IPS DF 6.9 (cell line): ENCODE data around the gene GPR68.

Experiments
- DNase-seq: peaks from one replicate; pipeline ENCODE4 v3.0.0-alpha.2; 2013; ENCODE audit warnings: low read depth, low spot score
- H3K27ac ChIP-seq: one replicate; pipeline ENCODE4 v1.5.1; 2013; ENCODE audit warnings: low read length, control low read depth
- H3K27me3 ChIP-seq: 2 replicates; pipeline ENCODE4 v1.6.1; 2013; ENCODE audit warnings: mild to moderate bottlenecking, low read length; ENCODE audit not compliant: control insufficient read depth, insufficient read depth
- H3K36me3 ChIP-seq: 2 replicates; pipeline ENCODE4 v1.6.1; 2013; ENCODE audit warnings: low read length; ENCODE audit not compliant: control insufficient read depth, insufficient read depth
- H3K4me1 ChIP-seq: 2 replicates; pipeline ENCODE4 v1.6.1; 2013; ENCODE audit warnings: low read length; ENCODE audit not compliant: control insufficient read depth, insufficient read depth
- H3K4me3 ChIP-seq: 2 replicates; pipeline ENCODE4 v1.5.1; 2013; ENCODE audit warnings: mild to moderate bottlenecking, low read length
- H3K9me3 ChIP-seq: 2 replicates; pipeline ENCODE4 v1.6.1; 2013; ENCODE audit warnings: low read length, inconsistent platforms; ENCODE audit not compliant: control insufficient read depth, insufficient read depth
- WGBS: extraction: QIAGEN DNeasy Blood & Tissue Kit; methylation state at CpG from one replicate; pipeline ENCODE4 v1.1.7; 2013; ENCODE audit warnings: mixed read lengths, missing lambda C conversion rate; ENCODE audit not compliant: insufficient read length, insufficient coverage; 5-methylcytosine and 5-hydroxymethylcytosine counted together

GPR68 gene

DNA sequence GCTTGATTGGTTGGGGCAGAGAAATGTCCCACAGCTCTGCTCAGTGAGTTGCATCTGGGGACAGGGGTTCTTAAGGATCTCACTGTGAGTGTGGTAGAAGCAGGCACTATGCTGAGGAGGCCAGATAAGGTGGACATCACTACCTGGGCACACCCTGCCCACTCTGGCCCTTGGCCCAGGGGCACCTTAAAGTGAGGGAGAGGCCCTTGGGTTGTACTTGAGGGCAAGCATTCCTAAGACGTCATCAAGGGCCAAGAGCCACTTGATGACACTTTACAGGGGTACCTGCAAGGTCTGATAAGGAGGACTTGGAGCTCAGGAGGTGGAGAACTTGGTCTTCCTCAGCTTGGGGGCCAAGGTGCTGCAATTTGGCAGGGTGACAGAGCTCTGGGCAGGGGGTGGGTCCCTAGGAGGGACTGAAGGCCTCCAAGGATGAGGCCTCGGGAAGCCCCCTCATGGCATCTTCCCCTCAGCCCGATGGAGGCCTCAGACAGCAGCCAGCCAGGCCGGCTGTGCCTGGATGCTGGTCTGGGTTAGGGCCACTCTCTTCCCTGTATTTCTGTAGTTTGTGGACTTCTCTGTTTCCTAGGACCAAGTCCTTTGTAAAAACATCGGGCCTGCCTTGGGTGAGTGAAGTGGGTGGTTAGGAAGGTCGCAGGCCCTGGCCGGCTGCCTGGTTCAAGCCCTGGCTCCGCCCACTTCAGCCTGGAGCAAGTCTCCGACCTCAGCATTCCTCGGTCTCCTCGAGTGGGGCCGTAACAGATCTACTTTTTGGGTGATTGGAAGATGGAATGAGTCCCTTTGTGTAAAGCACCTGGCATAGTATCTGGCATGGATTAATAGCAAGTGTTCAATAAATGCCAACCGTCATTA is 24.8 kb downstream of the GPR68 start:
- Histone ChIP-seq H3K36me3 (no peaks in the 10 kb centered on the region; the same call in 1 of the 2 replicates), H3K4me1 (0 out of 2 replicates have a peak, but pooled peaks cover 3% of the 10 kb centered on the region), H3K4me3 (no peak overlapping the region), H3K9me3 (no peaks in the 10 kb centered on the region), H3K27ac (no peak overlapping the region), H3K27me3 (no peaks in the 10 kb centered on the region)
- WGBS = no CpG with 5 or more reads among the region's 13 CpGs
- DNase-seq = no peak

DNA sequence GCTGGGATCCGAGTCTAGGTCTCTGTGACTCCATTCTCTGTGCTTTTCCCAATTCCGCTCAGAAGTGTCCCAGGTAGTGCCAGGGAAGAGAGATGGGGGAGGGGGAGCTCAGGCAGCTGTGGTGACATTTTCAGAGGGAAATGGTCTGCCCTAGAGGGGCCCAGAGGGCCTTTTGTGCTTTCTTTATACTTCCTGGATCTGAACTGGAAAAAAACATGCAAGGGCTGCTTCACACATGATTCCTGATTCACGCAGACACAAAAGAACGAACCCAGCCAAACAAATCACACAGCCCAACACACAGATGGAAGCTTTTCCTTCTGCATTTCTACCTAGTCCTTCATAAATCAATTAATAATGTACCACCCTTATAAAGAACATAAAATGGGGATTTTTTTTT is 26.5 kb downstream of the GPR68 start:
- no peaks in the 10 kb centered on the region for H3K27me3 ChIP-seq
- H3K4me3 ChIP-seq = no peak overlapping the region
- WGBS = no CpG with 5 or more reads among the region's 4 CpGs
- no peaks in the 10 kb centered on the region; the same call in 1 of the 2 replicates for H3K36me3 ChIP-seq
- no peaks in the 10 kb centered on the region for H3K9me3 ChIP-seq
- H3K27ac ChIP-seq = no peak overlapping the region
- 0 out of 2 replicates have a peak, but pooled peaks cover 3% of the 10 kb centered on the region for H3K4me1 ChIP-seq
- DNase-seq = no peak

DNA sequence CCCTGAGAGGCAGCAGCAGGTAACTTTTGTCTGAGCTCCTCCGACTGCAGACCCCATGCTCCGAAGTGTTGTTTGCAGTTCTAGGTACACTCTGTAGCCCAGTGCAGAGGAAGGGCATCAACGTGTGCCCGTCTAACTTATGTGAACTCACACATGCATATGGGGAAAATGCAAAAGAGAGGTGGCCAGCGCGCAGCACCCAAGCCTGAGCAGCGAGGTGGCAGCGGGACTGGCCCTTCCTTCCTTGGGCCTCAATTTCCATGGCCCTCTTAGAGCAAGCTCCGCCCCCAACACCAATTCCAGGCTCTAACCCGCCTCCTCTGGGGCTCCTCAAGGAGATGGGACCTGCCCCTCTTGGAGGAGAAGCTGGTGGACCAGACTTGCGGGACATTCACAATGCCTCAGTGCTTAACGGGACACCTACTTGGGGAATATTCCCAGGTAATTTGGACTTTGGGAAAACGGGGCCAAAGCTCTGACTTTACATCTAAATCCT is 27.7 kb downstream of the GPR68 start:
- Histone ChIP-seq H3K27ac (no peak overlapping the region), H3K27me3 (no peaks in the 10 kb centered on the region), H3K4me3 (no peak overlapping the region), H3K4me1 (0 out of 2 replicates have a peak, but pooled peaks cover under 1% of the 10 kb centered on the region), H3K36me3 (no peaks in the 10 kb centered on the region; the same call in 1 of the 2 replicates), H3K9me3 (no peaks in the 10 kb centered on the region)
- no peak for DNase-seq
- no CpG with 5 or more reads among the region's 13 CpGs for WGBS

DNA sequence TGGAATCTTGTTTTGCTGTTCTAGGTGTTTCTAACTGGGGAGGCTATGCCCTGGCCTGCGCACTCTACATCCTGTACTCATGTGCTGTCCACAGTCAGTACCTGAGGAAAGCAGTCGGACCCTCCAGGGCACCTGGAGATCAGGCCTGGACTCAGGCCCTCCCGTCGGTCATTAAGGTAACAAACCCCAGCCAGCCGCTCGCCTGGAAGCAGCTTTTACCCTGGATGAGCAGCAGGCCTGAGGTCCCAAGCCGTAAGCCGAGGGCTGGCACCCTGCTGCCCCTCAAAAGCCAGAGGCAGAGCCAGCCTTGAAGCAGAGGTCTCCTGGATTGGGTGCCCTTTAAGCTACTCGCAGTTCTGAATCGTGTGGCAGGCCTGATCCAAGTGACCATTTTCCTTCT is 29.1 kb downstream of the GPR68 start:
- no peak overlapping the region for H3K4me3 ChIP-seq
- no CpG with 5 or more reads among the region's 10 CpGs for WGBS
- H3K36me3 ChIP-seq = no peaks in the 10 kb centered on the region; the same call in 1 of the 2 replicates
- H3K27ac ChIP-seq = no peak overlapping the region
- H3K9me3 ChIP-seq = no peaks in the 10 kb centered on the region
- no peaks in the 10 kb centered on the region for H3K4me1 ChIP-seq
- DNase-seq = no peak
- no peaks in the 10 kb centered on the region for H3K27me3 ChIP-seq

DNA sequence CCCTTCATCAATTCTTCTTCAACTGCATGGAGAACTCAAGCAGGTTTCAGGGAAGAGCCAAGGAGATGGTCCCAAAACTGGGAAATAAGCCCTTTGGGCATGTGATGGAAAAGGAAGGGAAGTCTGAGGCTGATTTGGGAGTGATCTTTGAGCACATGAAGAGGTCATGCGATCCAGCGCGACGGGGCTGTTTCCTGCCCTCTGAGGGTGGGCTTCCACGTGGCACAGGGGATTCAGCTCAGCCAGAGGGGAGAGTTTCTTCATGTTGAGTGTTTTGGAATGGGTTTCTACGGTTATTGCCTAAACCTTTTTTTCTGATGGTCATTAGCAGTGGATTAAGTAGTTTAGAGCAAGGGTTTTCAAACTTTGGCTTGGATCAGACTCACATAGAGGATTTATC is 30.2 kb downstream of the GPR68 start:
- no peaks in the 10 kb centered on the region for H3K4me1 ChIP-seq
- H3K36me3 ChIP-seq = no peaks in the 10 kb centered on the region; the same call in 1 of the 2 replicates
- no peak overlapping the region for H3K4me3 ChIP-seq
- DNase-seq = no peak
- no peak overlapping the region for H3K27ac ChIP-seq
- no CpG with 5 or more reads among the region's 6 CpGs for WGBS
- H3K27me3 ChIP-seq = no peaks in the 10 kb centered on the region
- H3K9me3 ChIP-seq = no peaks in the 10 kb centered on the region

DNA sequence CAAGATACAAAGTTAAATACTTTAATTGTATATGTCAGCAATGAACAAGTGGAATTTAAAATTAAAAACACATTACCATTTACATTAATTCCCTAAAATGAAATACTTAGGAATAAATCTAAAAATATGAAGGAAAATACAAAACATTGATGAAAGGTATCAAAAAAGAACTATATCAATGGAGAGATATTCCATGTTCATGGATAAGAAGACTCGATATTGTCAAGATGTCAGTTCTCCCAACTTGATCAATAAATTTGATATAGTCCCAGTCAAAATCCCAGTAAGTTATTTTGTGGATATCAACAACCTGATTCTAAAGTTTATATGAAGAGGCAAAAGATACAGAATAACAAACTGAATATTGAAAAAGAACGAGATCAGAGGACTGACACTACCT is 33.5 kb downstream of the GPR68 start:
- WGBS = no CpG with 5 or more reads among the region's 2 CpGs
- H3K4me3 ChIP-seq = no peak overlapping the region

DNA sequence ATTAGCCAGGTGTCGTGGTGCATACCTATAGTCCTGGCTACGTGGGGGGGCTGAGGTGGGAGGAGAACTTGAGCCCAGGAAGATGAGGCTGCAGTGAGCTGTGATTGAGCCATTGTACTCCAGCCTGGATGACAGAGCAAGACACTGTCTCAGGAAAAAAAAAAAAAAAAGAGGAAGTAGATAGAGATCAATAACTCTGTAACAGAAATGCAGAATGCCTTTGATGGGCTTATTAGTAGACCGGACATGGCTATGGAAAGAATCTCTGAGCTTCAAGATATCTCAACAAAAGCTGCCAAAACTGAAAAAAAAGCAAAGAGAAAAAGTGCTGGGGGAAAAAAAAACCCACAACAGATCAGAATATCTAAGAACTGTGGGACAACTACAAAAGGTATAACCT is 37.5 kb downstream of the GPR68 start:
- DNase-seq = no peak
- H3K4me3 ChIP-seq = no peak overlapping the region
- no peaks in the 10 kb centered on the region for H3K9me3 ChIP-seq
- no peak overlapping the region for H3K27ac ChIP-seq
- H3K4me1 ChIP-seq = no peaks in the 10 kb centered on the region; the same call in 1 of the 2 replicates
- no CpG with 5 or more reads among the region's 3 CpGs for WGBS
- H3K27me3 ChIP-seq = no peaks in the 10 kb centered on the region
- peaks cover 2% of the 10 kb centered on the region for H3K36me3 ChIP-seq

More for the DNA sequence above, 33.5 kb downstream of the GPR68 start:
- H3K27me3 ChIP-seq = no peaks in the 10 kb centered on the region
- H3K4me1 ChIP-seq = no peaks in the 10 kb centered on the region
- no peaks in the 10 kb centered on the region for H3K9me3 ChIP-seq
- 0 out of 2 replicates have a peak, but pooled peaks cover 1% of the 10 kb centered on the region for H3K36me3 ChIP-seq
- DNase-seq = no peak
- H3K27ac ChIP-seq = no peak overlapping the region

DNA sequence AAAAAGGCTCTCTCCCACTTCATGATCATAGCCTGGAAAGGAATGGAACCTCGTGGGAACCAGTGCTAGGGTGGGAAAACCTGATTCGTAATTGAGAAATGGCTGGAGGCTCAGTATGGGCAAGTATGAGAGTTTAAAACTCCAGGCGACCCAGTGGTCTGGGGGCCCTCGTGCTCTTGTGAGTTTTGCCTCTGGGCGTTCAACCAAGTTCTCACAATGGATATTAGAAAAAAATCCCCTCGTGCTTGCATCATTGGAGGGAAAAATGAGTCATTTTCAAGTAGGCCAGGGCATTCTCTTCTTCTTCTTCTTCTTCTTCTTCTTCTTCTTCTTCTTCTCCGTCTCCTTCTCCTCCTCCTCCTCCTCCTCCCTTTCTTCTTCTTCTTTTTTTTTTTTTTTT is 39.0 kb downstream of the GPR68 start:
- no peaks in the 10 kb centered on the region for H3K27me3 ChIP-seq
- no CpG with 5 or more reads among the region's 7 CpGs for WGBS
- peaks cover 2% of the 10 kb centered on the region for H3K36me3 ChIP-seq
- no peak for DNase-seq
- H3K4me3 ChIP-seq = no peak overlapping the region
- H3K9me3 ChIP-seq = 0 out of 2 replicates have a peak, but pooled peaks cover 2% of the 10 kb centered on the region
- no peak overlapping the region for H3K27ac ChIP-seq
- no peaks in the 10 kb centered on the region; the same call in 1 of the 2 replicates for H3K4me1 ChIP-seq

DNA sequence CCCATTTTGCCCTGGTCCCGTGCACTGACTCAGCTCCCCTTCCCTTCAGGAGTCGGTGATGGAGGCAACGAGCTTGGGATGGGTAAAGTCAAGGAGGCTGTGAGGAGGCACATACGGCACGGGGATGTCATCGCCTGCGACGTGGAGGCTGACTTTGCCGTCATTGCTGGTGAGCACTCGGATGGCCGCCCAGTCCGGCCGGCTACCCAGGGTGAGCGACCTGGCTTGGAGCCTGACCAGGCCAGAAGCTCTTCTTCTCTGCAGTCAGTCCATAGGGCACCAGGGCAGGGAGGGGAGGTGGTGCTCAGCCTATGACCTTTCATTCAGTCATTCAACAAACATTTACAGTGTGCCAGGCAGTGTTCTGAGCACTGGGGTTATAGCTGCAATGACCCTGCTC is 39.8 kb downstream of the GPR68 start:
- peaks cover 2% of the 10 kb centered on the region for H3K36me3 ChIP-seq
- WGBS = no CpG with 5 or more reads among the region's 14 CpGs

DNA sequence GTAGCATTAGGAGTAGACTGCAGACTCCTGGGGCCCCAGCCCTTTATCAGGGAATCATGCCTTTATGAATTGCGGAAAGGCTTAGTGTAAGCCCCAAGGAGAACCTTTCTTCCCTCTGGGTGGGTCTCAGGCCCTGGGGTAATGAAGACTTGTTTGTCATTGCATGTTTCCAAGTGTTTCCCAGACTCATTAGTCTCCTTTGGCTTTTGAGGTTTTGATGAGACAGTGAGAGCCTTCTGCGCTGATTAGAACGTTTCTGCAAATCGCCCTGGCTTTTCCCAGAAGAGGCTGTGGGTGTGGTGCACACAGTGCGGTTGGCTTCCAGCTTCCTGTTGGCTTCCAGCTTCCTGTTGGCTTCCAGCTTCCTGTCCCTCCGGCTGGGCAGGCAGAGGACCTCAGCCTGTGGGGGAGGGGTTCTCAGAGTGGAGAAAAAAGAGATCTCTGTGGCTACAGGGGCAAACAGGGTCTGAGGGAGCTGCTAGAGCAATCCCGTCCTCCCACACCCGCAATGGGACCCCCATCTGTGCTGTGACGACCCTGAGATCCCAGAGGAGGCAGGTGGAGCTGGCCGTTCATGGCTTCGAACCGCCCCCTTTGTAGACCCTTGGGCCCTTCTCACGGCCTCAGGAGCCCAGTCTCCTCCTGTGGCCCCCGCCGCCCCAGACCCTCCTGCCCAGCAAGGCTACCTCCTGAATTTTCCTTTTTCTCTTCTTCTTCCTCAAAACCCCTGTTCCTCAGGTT is 42.1 kb downstream of the GPR68 start:
- 0 out of 2 replicates have a peak, but pooled peaks cover 2% of the 10 kb centered on the region for H3K9me3 ChIP-seq
- no peak overlapping the region for H3K4me3 ChIP-seq
- H3K4me1 ChIP-seq = no peaks in the 10 kb centered on the region; the same call in 1 of the 2 replicates
- H3K27me3 ChIP-seq = no peaks in the 10 kb centered on the region
- H3K36me3 ChIP-seq = peaks cover 4% of the 10 kb centered on the region
- DNase-seq = no peak
- no peak overlapping the region for H3K27ac ChIP-seq
- WGBS = no CpG with 5 or more reads among the region's 15 CpGs

More for the DNA sequence above, 39.8 kb downstream of the GPR68 start:
- H3K4me1 ChIP-seq = no peaks in the 10 kb centered on the region; the same call in 1 of the 2 replicates
- no peak overlapping the region for H3K4me3 ChIP-seq
- DNase-seq = no peak
- no peaks in the 10 kb centered on the region for H3K27me3 ChIP-seq
- H3K9me3 ChIP-seq = 0 out of 2 replicates have a peak, but pooled peaks cover 2% of the 10 kb centered on the region
- H3K27ac ChIP-seq = no peak overlapping the region
